NCI-H345 (cell line): Measurements from ENCODE around the gene SSTR1.

Experiments
- DNase-seq: peaks from one replicate; lab custom pipeline; 2025; lab: John Stamatoyannopoulos, UW

The SSTR1 gene

DNA sequence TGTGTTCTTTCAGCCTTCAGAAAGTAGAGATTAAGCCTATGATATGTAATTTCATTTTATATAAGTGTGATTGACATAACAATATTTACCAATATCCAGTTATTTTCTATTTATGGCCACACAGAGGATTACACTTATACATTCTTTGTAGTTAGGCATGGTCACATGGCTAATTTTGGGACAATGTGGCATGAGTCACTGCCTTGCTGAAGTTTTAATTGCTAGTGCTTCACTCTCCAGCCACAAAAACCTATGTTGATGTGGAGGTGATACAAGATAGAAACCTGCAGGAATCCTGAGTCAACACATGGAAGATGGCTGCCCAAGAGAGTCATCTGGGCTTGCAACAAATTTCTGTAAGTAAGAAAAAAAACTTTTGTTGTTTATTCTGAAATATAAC is 31.2 kb downstream of the SSTR1 start:
- no peak for DNase-seq

DNA sequence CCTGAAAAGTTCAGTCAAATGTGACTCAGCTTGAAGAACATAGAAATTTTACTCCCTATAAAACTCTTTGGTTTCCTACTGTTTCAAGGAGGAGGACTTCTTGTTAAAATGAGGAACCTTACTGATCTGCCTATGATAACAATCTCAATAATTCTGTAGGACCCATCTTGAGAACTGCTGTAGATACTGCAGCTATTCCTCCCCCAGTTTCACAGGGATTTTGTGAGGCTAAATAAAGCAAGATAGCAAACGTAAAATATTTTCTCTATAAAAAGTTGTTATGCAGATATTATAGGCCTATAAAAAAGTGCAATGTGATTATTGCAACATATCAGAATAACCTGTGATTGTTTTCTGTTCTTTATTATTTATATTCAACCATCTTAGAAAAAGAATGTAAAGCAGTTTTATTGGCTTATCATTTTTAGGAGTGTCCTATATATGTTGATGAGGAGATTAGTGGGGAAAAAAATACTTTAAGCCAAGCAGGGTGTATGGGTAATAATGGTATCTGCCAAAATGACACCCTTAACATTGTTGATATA is 36.1 kb downstream of the SSTR1 start:
- no peak for DNase-seq

DNA sequence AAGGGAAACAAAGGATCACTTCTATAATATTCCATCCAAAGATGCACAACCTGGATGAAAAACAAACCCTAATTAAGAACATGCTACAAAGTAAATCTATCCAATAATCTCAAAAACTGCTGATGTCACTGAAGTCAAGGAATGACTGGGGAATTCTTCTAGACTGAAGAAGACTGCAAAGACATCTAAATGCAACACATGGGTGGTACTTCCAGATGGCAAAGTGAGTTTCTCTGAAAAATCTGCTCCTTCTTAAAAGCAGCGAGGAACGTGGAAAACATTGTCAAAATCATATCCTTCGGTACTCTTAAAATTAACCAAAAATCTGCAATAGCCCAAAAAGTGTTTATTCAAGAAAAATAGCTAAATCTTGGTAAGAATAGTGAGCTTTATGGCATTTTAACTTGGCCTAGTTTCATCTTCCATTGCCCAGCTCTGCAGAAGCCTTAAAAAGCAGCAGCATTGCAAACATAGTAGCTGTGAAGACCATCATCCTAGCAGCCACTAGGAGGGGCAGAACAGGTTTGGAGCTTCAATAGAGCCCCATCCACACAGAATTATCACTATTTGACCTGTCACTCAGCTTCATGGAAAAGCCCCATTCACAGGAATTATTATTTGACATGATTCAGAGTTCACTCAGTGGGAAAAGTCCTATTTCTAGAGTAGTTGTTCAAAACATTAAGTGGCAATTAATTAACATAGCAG is 40.8 kb downstream of the SSTR1 start:
- DNase-seq, result no peak

DNA sequence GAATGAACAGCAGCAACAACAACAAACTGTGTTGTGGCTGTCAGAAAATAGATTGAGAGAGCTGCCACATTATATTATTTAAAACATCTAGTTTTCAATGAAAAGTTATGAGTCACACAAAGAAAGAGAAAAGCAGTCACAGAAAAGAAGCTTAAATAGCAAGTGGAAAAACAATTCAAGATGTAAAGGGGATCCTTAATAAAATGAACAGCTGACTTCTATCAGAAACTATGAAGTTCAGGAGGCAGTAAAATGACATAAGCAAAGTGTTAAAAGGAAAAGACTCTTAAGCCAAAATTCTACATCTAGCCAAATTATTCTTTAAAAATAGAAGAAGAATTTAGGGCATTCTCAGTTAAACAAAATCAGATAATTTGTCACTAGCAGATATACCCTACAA is 42.6 kb downstream of the SSTR1 start:
- no peak for DNase-seq

DNA sequence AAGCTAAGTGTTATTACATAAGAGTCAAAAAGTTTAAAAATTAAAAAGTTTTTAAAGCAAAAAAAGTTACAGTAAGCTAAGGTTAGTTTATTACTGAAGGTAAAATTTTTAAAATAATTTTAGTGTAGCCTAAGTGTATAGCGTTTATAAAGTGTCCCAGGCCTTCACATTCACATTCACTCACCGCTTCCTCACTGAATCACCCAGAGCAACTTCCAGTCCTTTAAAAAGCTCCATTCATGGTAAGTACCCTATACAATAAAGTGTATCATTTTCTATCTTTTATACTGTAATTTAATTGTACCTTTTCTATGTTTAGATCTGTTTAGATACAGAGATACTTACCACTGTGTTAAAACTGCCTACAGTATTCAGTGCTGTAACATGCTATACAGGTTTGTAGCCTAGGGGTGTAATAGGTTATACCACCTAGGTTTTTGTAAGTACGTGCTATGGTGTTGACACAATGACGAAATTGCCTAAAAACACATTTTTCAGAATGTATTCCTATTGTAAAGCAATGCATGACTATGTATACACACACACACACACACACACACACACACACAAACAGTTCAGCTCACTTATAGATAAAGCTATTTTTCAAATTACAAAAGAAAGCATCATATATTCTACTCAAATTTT is 44.5 kb downstream of the SSTR1 start:
- no peak for DNase-seq

DNA sequence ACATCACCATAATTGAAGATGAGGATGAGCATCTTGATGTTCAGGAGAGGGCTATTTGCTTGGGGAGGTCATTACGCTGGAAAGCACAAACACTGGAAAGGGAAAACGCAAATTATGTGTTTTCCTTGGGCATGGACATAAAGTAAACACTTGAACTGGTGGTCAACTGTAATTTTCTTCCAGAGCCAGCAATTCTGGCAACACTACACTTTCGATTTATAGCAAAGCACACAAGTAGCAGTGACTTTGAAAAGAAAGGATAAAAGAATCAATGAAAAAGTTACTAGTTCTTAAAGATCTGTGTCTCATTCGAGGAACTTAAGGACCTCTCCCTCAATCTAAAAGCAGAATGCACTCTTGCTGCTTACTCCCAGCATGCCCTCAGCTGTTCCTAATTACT is 46.0 kb downstream of the SSTR1 start:
- DNase-seq, result no peak

DNA sequence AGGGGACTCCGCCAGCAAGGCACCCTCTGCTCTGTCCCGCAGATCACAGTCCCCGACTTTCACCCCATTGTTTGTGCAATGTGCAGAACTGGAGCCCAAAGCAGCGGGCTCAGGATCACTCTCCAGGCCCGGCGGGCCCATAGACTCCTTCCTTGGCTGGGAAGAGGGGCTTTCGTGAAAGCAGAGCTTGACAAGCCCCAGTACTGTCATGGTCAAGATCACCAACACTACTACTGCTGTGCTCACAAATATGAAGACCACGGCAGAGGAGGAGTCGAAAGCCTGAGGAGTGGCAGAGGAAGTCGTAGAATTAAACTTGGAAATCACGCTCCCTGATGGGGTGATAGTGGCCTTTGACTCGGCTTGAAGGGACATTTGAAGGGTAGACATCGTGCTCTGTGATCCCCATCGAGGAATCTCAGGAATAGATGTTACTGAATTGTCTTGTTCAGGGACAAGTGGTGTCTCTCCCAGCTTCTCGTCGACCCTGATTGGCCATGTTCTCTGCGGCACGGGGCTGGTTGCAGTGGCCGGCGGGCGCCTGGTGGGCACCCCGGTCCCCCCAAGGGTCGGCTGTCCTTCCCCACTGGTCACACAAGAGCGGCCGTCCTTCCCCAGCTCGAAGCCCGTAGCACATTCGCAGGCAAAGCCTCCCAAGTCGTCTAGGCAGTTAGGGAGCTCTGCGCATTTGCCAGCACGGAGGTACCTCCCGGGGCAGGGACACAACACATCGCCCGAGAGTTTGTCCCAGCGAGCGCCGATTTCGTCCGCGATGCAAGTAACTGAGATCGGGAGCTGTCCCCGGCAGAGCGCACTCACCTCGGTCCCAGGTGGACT is 47.1 kb downstream of the SSTR1 start:
- no peak for DNase-seq

DNA sequence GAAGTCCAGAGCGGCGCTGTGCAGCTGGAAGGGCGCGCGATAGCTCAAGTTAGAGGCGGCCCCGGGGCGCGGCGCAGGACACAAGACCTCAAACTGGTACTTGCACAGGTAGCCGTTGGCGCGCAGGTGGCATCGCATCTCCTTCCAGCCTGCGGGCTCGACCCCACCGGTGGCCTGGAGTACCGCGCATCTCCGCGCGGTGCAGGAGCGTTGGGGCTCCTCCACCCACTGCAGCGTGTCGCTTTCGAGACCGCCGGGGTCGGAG is 47.6 kb downstream of the SSTR1 start:
- DNase-seq, result no peak

DNA sequence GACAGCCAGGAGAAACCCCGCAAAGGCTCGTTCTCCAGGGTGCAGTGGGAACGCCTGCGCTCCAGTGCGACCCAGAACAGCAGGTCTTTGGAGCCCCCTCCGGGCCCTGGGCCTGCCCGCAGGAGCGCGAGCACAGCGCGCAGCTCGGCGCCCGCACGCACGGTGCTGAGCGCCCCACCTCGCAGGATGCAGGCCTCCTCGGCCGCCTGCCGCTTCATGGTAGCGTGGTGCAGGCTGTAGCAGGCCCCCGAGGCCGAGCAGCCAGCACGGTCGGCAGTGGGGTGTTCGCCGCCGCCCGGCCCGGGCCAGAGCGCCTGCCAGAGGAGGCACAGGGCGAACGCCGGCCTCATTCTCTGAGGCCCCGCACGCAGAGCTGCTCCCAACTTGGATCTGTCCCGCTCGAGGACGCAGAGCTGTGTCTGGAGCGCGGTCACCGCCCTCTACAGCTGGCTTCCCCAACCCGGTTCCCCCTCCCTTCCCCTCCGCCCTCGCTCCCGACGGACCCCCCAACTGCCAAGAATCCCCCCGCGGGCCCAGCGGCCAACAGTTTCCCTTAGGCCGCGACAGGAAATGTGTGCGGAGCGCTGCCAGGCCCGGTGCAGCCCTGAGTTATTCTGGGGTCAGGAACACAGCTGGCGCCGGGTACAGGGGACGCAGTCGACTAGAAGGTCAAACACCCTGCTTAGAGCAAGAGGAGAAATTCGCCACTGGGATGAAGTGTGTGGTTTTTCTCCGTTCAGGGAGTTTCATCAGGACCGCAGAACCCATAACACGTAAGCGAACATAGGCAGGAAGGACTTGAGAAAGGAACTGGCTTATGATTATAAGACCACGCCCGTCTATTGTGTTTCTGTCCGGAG is 48.2 kb downstream of the SSTR1 start, which contains the start of gene CLEC14A:
Gene CLEC14A (minus strand): TSS at position 421 of the 860 bp plus-strand sequence. CDS start 71 bp downstream, at position 350.
- no peak for DNase-seq

DNA sequence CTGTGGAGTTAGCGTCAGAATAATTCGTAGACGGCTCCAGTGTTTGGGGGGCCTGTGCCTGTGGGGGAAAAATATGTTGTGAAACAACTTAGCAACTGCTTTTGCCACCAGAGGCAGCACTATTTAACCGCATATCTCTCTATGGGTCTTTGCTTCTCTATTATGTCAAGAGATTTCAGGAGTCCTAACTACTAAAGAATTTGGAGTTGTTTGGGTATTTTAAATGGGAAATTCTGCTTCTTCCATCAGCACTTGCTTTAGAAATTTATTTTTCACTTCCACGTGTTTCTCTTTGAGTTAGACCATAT is 48.8 kb downstream of the SSTR1 start:
- no peak for DNase-seq

DNA sequence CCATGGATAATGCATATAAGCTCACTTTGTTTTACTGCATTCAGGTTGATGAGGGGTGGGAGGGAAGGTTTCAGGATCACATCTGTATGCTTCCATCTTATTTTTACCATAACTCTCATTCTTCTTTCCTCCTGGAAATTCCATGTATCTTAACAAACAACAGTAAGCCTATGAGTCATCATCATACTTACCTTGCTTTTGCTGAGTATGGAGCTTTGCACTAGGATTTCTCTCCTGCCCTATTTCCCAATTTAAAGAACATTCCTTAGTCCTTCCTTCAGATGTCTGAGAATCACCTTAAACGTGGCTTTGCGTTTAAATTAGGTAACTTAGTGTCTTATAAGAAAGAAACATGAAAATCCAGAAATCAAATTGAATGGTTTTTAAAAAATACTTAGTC is 49.8 kb downstream of the SSTR1 start:
- DNase-seq, result no peak

DNA sequence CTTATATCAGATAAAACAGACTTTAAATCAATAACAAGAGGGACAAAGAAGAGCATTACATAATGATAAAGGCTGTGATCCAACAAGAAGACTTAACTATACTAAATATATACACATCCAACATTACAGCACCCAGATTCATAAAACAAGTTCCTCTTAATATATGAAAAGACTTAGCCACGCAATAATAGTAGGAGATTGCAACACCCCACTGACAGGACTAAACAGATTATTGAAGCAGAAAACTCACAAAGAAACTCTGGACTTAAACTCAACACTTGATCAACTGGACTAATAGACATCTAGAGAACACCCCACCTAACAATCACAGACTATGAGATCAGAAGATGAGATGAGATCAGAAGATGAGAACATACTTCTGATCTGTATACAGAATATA is 53.9 kb downstream of the SSTR1 start:
- DNase-seq, result no peak
